Peyer's patch (tissue), 4 donors: ENCODE measurements around the gene PGM5. TPM values are rescaled to one million over a fixed set of nuclear protein-coding genes. Genes with fewer than 3 reads are reported as not detected.

Experiments used
- DNase-seq, 3 donors: peaks; one replicate each; pipeline ENCODE4 v3.0.0-alpha.2; 2017 to 2019
- H3K27ac ChIP-seq, 4 donors: fragments of 200-600 bp; sonication (generic); one replicate each; pipeline ENCODE4 v1.5.1; 2016 to 2019
- H3K27me3 ChIP-seq, 2 donors: fragments of 200-600 bp; sonication (generic); one replicate each; pipeline ENCODE4 v1.5.1; 2019
- H3K36me3 ChIP-seq, 3 donors: fragments of 200-600 bp; sonication (generic); one replicate each; pipeline ENCODE4 v1.5.1; 2016 to 2019
- H3K4me1 ChIP-seq, 4 donors: fragments of 200-600 bp; sonication (generic); one replicate each; pipeline ENCODE4 v1.5.1; 2016 to 2019
- H3K4me3 ChIP-seq, 4 donors: fragments of 200-600 bp; sonication (generic); 1 replicate in 3 of 4; 2 replicates in 1 of 4; pipeline ENCODE4 v1.5.1; 2016 to 2019; ENCODE audit warnings: mild to moderate bottlenecking in 1 of 4
- H3K9me3 ChIP-seq, 4 donors: fragments of 200-600 bp; sonication (generic); one replicate each; pipeline ENCODE4 v1.5.1; 2016 to 2019; ENCODE audit warnings: mild to moderate bottlenecking in 1 of 4
- CTCF ChIP-seq, 6 experiments: fragments of 450-650 bp in 4 of 6; fragments of 200-600 bp in 2 of 6; sonication (generic) in 1 of 6; IDR thresholded peaks; one replicate each; pipeline ENCODE4 v1.5.1; 2017 to 2019; ENCODE audit warnings: antibody characterized with exemption in 6 of 6, mild to moderate bottlenecking in 3 of 6, moderate library complexity in 1 of 6
- POLR2A ChIP-seq, 2 donors: fragments of 450-650 bp; IDR thresholded peaks; one replicate each; pipeline ENCODE4 v1.5.1; 2017; ENCODE audit warnings: antibody characterized with exemption in 2 of 2, mild to moderate bottlenecking in 2 of 2, moderate library complexity in 2 of 2
- total RNA-seq, 4 donors: library from RNA; depleted of rRNA; stranded (reverse); fragments of >200 nt; gene quantifications; one replicate each; pipeline ENCODE4 v1.1.0, GENCODE V29; 2016

Gene PGM5
- total RNA-seq, 4 donors from 2014 or later = 7.5 to 30.5 (median 23.6) TPM

GRCh38 chr9:68513385-68513784 lies 157.0 kb downstream of the PGM5 start:
- Histone ChIP-seq H3K4me1 (peaks cover 0 to 13% (median 0%) of the 10 kb centered on the region in 4 donors), H3K4me3 (no peak overlapping the region), H3K36me3 (no peaks in the 10 kb centered on the region), H3K27ac (no peak overlapping the region), H3K9me3 (no peaks in the 10 kb centered on the region), H3K27me3 (no peaks in the 10 kb centered on the region)
- TF ChIP-seq POLR2A (IDR thresholded peaks at IDR 0.05) (no peak), CTCF (IDR thresholded peaks at IDR 0.05) (no peak)
- DNase-seq = no peak

- Histone ChIP-seq H3K9me3 (no peaks in the 10 kb centered on the region), H3K4me1 (peaks cover 0 to 13% (median 0%) of the 10 kb centered on the region in 4 donors), H3K27me3 (no peaks in the 10 kb centered on the region), H3K36me3 (no peaks in the 10 kb centered on the region), H3K27ac (peak overlapping the region in 1 of 4 donors; percentile 74), H3K4me3 (no peak overlapping the region)
- DNase-seq = no peak
- TF ChIP-seq CTCF (IDR thresholded peaks at IDR 0.05) = no peak
- no peak for TF ChIP-seq POLR2A (IDR thresholded peaks at IDR 0.05)
Measured at GRCh38 chr9:68513981-68514380, 157.6 kb downstream of the PGM5 start.

GRCh38 chr9:68515326-68516017 lies 159.1 kb downstream of the PGM5 start:
- Histone ChIP-seq H3K4me1 (peaks cover 0 to 13% (median 0%) of the 10 kb centered on the region in 4 donors), H3K36me3 (no peaks in the 10 kb centered on the region), H3K27me3 (no peaks in the 10 kb centered on the region), H3K27ac (peak overlapping the region in 2 of 4 donors; percentile 74 to 77), H3K4me3 (no peak overlapping the region), H3K9me3 (no peaks in the 10 kb centered on the region)
- peak in 1 of 6 experiments; percentile 1 for TF ChIP-seq CTCF (IDR thresholded peaks at IDR 0.05)
- TF ChIP-seq POLR2A (IDR thresholded peaks at IDR 0.05) = no peak
- peak in 2 of 3 donors; percentile 58 to 80 for DNase-seq

GRCh38 chr9:68522131-68522530 lies 165.7 kb downstream of the PGM5 start:
- H3K4me3 ChIP-seq = no peak overlapping the region
- H3K9me3 ChIP-seq = no peaks in the 10 kb centered on the region
- TF ChIP-seq CTCF (IDR thresholded peaks at IDR 0.05) (no peak), POLR2A (IDR thresholded peaks at IDR 0.05) (no peak)
- no peaks in the 10 kb centered on the region for H3K36me3 ChIP-seq
- no peaks in the 10 kb centered on the region for H3K27me3 ChIP-seq
- no peak for DNase-seq
- H3K27ac ChIP-seq = no peak overlapping the region
- H3K4me1 ChIP-seq = no peaks in the 10 kb centered on the region

- H3K4me3 ChIP-seq = no peak overlapping the region
- no peaks in the 10 kb centered on the region for H3K36me3 ChIP-seq
- H3K27ac ChIP-seq = no peak overlapping the region
- DNase-seq = no peak
- H3K27me3 ChIP-seq = no peaks in the 10 kb centered on the region
- H3K4me1 ChIP-seq = no peaks in the 10 kb centered on the region
- no peaks in the 10 kb centered on the region for H3K9me3 ChIP-seq
- TF ChIP-seq POLR2A (IDR thresholded peaks at IDR 0.05) (no peak), CTCF (IDR thresholded peaks at IDR 0.05) (no peak)
Measured at GRCh38 chr9:68522954-68523353, 166.5 kb downstream of the PGM5 start.
